ENCODE data around the gene KIF7. TPM values are rescaled to one million over a fixed set of nuclear protein-coding genes. Genes with fewer than 3 reads are reported as not detected.

Gene KIF7
- total and polyA plus RNA-seq, 2 of the 8 experiments (the other 6 are each of a cell fraction or from before 2014, with no cell fraction given): 4.9 to 14.0 TPM

DNA sequence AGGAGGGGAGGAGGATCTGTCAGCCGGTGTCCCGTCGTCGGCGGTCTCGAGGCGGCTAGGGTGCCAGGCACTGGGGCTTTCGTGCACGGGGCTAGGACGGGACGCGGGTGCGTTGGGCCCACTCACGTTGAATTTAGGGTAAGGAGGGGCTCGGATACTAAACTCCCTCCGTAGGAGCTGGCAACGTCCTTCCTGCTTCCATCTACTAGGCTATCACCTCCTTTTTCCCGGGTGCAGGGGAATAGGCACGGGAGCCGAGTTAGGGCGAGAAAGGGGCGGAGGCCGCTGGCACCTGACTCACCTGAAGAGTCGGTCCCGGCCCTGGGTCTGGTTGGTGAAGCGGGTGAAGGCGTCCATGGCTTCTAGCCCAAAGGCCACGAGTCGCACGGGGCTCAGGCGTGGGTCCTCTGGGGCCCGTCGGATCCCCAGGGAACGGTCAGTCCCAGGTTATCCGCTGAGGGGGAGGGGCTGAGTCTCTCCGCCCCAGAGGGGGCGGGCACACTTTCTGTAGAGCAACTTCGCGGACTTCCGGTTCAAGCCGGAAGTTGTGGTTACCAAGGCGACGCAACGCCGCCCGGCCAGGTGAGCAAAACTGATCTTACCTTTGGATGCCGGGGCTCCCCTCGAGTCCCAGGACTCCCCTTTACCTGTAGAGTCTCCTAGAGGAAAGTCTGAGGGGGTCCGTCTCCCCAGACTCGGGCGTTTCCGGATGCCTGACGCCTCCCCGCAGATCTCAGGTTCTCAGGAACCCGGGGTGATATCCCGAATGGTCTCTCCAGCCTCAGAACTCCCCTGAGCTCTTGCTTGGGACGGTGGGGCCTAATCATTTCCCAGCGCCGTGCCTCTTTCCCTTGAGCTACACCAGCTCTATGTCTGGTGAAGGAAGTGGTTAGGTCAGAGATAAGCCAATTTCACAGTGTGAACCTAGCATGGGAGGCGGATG lies 35.3 kb upstream of the KIF7 start, which contains the start of the genes PEX11A and WDR93:
TSS of gene PEX11A (minus strand) at position 479 of the 943 bp plus-strand sequence. CDS start at position 357, 122 bp downstream.
TSS of gene WDR93 (plus strand) at position 536 of the 943 bp plus-strand sequence. CDS start 10,936 bp downstream, outside the sequence.
- Histone ChIP-seq H3K9me3 (ENCODE audit: insufficient read depth in 2 of 2, low read depth in 1 of 2, low read length in 1 of 2) (no peaks in the 10 kb centered on the region), H2BK5ac (ENCODE audit: low read depth, low read length) (no peak within 1 kb of the TSS), H3K9ac (replicated peaks in 1 of 4; ENCODE audit: extremely low read depth in 1 of 4, low read depth in 3 of 4, low read length in 3 of 4) (peak within 1 kb of the TSS in 2 of 4 experiments; percentile 26 to 54; a peak in 3 of 7 replicates), H2AFZ (ENCODE audit: low read length) (peak within 1 kb of the TSS; percentile 93), H3K79me1 (ENCODE audit: low read depth, low read length) (no peaks in the 10 kb centered on the region), H2BK120ac (replicated peaks; ENCODE audit: low read depth, low read length) (no peak within 1 kb of the TSS), H4K8ac (ENCODE audit: extremely low read depth, insufficient read depth, low read length) (no peak within 1 kb of the TSS), H3K4me3 (ENCODE audit: extremely low read depth in 1 of 4, insufficient read depth in 2 of 4, low read depth in 3 of 4, low read length in 4 of 4) (peak within 1 kb of the TSS; percentile 43 to 88 (median 82)), H3K18ac (ENCODE audit: extremely low read depth, low read length) (peak within 1 kb of the TSS; percentile 60; the same call in 1 of the 2 replicates), H2BK20ac (ENCODE audit: low read length) (no peak within 1 kb of the TSS), H3K36me3 (ENCODE audit: control insufficient read depth in 2 of 4, insufficient read depth in 4 of 4, low read length in 3 of 4) (no peaks in the 10 kb centered on the region), H2BK12ac (ENCODE audit: low read depth, low read length) (no peak within 1 kb of the TSS), H4K91ac (replicated peaks; ENCODE audit: insufficient read length, low read length) (no peak within 1 kb of the TSS), H3K4me1 (replicated peaks in 1 of 4; ENCODE audit: control insufficient read depth in 3 of 4, insufficient read depth in 4 of 4, low read length in 3 of 4) (no peaks in the 10 kb centered on the region), H2AK5ac (ENCODE audit: low read depth, low read length) (no peak within 1 kb of the TSS), H3K27me3 (replicated peaks in 1 of 4; ENCODE audit: control insufficient read depth in 3 of 4, extremely low read depth in 1 of 4, insufficient read depth in 3 of 4, low read length in 3 of 4) (peaks cover 0 to 3% (median 0%) of the 10 kb centered on the region in 4 experiments; a peak in 3 of 7 replicates), H3K23me2 (ENCODE audit: low read depth, low read length) (peaks cover 9% of the 10 kb centered on the region; the same call in 1 of the 2 replicates), H3K14ac (ENCODE audit: insufficient read length) (no peak within 1 kb of the TSS), H4K5ac (ENCODE audit: insufficient read length, low read depth, low read length) (no peak within 1 kb of the TSS), H4K20me1 (replicated peaks in 1 of 2; ENCODE audit: control insufficient read depth in 1 of 2, insufficient read depth in 2 of 2, low read length in 2 of 2) (no peaks in the 10 kb centered on the region), H3K4me2 (ENCODE audit: insufficient read depth in 1 of 2, low read depth in 2 of 2, low read length in 2 of 2) (peak within 1 kb of the TSS; percentile 63 to 74), H3K27ac (ENCODE audit: low read depth, low read length) (no peak within 1 kb of the TSS), H2BK15ac (ENCODE audit: low read length) (no peak within 1 kb of the TSS), H3K56ac (replicated peaks; ENCODE audit: insufficient read length, low read depth, low read length) (no peak within 1 kb of the TSS), H3K4ac (replicated peaks; ENCODE audit: insufficient read length, low read depth, low read length) (no peak within 1 kb of the TSS), H3K23ac (ENCODE audit: insufficient read length) (no peak within 1 kb of the TSS), H3K79me2 (ENCODE audit: control insufficient read depth in 1 of 2, insufficient read depth in 2 of 2, low read length in 2 of 2) (no peaks in the 10 kb centered on the region)
- POLR2A ChIA-PET (ENCODE audit: partially characterized antibody): no interaction called here
- FAIRE-seq (no peak), DNase-seq (ENCODE audit: low read depth in 1 of 2, low spot score in 2 of 2) (peak; percentile 49 to 93)
- CTCF ChIA-PET (ENCODE audit: partially characterized antibody): interaction anchor here (0.8 to 2.0 kb wide), 2 partner anchors 9 to 18 kb away, joined by 3 to 11 read pairs; no protein-coding TSS in a partner anchor
- 6% methylated on average over 60 of the region's 60 CpGs; no CpG with 5 or more reads in 1 of the 2 experiments for WGBS, 2 experiments (ENCODE audit: extremely low coverage in 1 of 2, insufficient coverage in 1 of 2, insufficient read length in 1 of 2, insufficient replicate concordance in 2 of 2, low coverage in 1 of 2, low lambda C conversion rate in 2 of 2, missing lambda C conversion rate in 1 of 2)
- TF ChIP-seq SIRT6 (IDR thresholded peaks at IDR 0.05; ENCODE audit: low read length) (no peak), GABPA (IDR thresholded peaks at IDR 0.05; ENCODE audit: borderline replicate concordance, insufficient read depth, low read length) (peak; percentile 96), FOSL1 (IDR thresholded peaks at IDR 0.05; ENCODE audit: insufficient read depth, low read depth, low read length) (no peak), KDM4A (IDR thresholded peaks at IDR 0.05; ENCODE audit: low read depth, low read length, severe bottlenecking) (peak; percentile 98), CREB1 (IDR thresholded peaks at IDR 0.05) (no peak), EGR1 (IDR thresholded peaks at IDR 0.05; ENCODE audit: borderline replicate concordance, low read depth, low read length) (no peak), BACH1 (IDR thresholded peaks at IDR 0.05; ENCODE audit: low read length) (no peak), ASH2L (IDR thresholded peaks at IDR 0.05; ENCODE audit: low read length) (peak; percentile 72), PHF8 (conservative IDR thresholded peaks at IDR 0.05; ENCODE audit: low read depth, low read length) (peak; percentile 46; the same call in 1 of the 2 replicates), GTF2F1 (IDR thresholded peaks at IDR 0.05; ENCODE audit: borderline replicate concordance, low read depth, low read length) (no peak), CBX8 (IDR thresholded peaks at IDR 0.05; ENCODE audit: borderline replicate concordance, low read depth, low read length) (no peak)
